Middle frontal gyrus (tissue), 1 donor: Measurements from ENCODE around the gene RAB33A.

Source experiments
- DNase-seq: peaks from one replicate; pipeline ENCODE4 v3.0.0-alpha.2; 2015; ENCODE audit warnings: low spot score; ENCODE audit errors: extremely low spot score

RAB33A gene

DNA sequence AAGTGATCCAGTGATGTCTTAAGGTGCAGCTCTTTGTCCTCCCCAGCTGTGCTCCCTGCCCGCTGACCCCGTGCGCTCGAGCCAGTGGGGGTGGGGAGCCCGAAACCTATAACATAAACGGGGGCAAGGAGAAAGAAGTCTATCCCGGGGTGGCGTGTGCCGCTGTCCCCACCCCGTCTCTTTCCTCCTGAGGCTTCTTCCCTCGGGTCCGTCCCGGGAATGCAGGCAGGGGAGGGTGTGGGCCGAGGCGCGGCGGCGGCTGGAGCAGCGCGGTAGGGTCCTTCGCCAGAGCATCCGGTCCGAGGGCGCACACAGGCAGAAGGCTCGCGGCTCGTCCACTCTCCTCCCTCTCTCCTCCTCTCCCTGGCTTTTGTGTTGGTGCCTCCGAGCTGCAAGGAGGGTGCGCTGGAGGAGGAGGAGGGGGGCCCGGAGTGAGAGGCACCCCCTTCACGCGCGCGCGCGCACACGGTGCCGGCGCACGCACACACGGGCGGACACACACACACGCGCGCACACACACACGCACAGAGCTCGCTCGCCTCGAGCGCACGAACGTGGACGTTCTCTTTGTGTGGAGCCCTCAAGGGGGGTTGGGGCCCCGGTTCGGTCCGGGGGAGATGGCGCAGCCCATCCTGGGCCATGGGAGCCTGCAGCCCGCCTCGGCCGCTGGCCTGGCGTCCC lies at the start of gene RAB33A:
Gene RAB33A, plus strand, starts transcription at position 517 of the 681 bp plus-strand sequence. Its CDS starts 101 bp downstream, at position 618.
- peak; percentile 42 for DNase-seq

DNA sequence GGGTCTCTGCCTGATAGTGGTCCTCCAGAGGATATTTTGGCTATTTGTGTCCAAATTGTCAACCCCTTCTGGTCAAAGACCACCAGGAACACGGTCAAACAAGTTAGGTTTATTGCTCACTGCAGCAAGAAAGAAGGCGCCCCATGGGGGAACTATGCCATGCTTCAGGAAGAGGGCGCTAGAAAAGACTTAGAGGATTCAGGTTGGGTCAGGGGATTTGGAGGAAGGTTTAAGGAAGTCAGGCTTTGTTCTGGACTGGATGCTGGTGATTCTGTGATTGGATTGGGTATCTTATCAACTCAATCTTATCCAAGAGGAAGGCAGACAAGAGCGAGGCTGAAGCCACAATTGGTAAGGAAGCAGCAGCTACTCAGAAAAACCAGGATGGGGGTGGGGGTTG lies 47.2 kb upstream of the RAB33A start:
- no peak for DNase-seq

GRCh38 chrX:130125091-130125874 lies 46.5 kb upstream of the RAB33A start:
- no peak for DNase-seq

GRCh38 chrX:130130990-130131389 lies 40.8 kb upstream of the RAB33A start:
- DNase-seq = no peak

DNA sequence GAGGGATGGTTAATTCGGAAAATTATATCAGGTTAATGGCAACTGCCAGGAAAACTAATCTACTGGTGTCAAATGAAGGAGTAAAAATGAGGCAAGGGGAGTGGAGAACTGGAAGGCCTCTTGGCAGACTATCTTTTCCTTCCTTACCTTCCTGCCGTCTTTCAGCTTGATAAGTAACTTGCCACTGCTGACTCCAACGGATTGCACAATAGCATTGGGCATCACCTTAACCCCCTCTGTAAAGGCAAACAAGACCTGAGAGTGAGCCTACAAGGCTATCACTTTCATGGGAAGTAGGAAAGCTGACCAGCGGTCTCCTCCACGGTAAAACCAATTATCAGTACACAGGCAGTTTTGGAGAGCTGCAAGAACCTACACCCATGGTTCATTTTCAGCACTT lies 35.3 kb upstream of the RAB33A start:
- DNase-seq = no peak

GRCh38 chrX:130136961-130137360 lies 34.8 kb upstream of the RAB33A start:
- no peak for DNase-seq

DNA sequence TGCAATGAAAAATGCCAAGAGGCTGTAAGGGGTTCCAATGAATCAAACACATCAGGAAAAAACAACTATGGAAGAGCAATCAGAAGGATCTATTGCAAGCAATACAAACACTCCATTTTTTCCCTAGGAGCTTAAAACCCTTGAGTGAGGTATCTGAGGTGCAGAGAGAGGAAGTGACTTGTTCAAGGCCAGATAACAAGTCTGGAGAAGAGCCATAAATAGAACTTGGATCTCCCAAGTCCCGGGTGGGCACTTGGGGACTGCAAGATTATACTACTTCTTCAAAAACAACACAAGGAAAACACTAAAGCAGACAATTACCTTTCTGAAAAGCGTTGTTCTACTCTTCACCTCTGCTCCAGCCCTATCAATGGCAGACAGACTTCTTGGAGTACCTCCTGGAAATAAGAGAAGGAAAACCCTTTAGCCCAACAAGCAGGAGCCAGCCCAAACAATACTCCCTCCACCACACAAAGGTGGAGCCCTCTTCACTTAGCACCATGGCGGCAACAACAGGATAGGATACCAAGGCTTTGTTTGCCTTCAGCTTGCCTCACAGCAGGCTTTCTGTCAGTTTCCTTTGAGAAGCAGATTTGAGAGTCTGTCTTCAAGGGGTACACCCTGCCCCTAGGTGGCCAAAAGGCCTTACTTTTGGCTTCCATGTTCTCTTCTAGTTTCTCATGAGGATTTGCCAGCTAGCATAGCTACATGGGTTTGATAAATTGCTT lies 32.1 kb upstream of the RAB33A start:
- no peak for DNase-seq

GRCh38 chrX:130144509-130144908 lies 27.3 kb upstream of the RAB33A start:
- no peak for DNase-seq

DNA sequence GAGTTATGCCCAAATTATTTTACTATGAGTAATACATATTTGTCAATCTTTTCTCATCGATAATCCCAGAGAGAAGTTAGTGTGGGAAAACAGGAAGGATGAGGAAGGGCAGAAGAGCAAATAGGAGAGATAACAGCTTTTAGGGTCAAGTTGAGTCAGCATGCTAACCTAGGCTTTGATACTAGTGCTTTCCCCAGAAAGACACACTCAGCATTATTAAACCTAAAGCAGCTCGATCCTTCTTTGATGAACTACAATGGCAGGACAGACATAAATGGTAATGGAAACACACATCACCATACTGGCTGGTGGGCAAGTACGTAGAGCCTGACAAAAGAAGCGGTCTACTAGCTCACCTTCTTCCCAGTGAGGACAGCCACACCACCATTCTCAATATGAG lies 26.6 kb upstream of the RAB33A start:
- DNase-seq = no peak

- DNase-seq = no peak
Measured at GRCh38 chrX:130147631-130148030, 24.1 kb upstream of the RAB33A start.

DNA sequence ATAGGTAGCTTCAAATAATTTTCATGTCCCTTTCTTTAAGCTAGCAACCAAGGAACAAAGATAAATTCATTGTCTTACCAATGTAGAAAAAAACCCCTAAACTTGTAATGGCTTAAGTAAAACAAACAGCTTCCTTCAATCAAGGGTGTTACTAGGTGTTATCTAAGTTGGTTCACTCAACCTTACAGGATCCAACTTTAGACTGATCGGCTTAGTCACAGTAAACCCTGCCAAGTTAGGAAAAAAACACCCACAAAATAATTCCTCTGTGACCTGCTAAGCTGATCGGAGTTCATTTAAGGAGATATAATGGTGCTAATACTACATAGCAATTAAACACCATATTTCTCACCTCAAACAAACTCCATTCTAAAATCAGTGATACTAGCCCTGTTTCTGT lies 16.2 kb upstream of the RAB33A start:
- no peak for DNase-seq

DNA sequence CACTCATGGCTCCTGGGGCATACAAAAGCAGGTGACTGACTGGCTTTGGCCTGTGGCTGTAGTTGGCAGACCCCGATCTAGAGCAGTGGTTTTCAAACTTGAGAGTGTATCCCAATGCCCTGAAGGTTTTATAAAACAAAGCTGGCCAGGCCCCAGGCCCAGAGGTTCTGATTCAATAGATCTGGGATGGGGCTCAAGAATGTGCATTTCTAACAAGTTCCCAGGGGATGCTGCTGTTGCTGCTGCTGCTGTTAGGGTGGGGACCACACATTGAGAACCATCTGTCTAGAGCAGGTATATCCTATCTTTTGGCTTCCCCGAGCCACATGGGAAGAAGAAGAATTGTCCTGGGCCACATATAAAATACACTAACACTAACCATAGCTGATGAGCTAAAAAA lies 13.5 kb upstream of the RAB33A start:
- no peak for DNase-seq

- no peak for DNase-seq
Measured at GRCh38 chrX:130159776-130160175, 12.0 kb upstream of the RAB33A start.

DNA sequence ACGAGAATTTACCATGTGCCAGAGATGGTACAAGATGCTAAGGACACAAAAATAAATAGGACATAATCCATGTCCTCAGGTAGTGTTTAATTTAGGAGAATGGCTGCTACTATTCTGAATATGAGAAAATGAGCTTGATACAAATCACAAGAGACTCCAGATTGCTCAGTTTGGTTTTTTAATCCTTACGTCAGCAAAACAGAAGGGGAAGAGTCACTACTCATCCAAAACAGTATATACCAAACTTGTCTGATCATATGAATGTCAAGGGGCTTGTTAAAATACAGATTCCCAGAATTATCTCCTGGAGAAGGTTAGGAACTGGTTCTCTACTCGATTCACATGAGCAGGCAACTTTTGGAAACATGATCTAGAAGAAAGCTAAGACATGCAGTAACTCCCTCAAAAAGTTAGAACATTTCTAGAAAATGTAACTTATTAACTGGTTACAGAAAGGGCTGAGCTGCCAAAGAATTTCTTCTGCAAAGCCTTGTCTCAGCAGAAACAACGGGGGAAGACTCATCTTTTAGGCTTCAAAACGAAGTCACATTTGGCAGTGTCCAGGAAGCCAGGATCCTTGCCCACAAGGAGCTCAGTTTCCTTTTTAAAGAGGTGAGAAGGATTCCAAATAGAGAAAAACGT lies 9.5 kb upstream of the RAB33A start:
- no peak for DNase-seq

DNA sequence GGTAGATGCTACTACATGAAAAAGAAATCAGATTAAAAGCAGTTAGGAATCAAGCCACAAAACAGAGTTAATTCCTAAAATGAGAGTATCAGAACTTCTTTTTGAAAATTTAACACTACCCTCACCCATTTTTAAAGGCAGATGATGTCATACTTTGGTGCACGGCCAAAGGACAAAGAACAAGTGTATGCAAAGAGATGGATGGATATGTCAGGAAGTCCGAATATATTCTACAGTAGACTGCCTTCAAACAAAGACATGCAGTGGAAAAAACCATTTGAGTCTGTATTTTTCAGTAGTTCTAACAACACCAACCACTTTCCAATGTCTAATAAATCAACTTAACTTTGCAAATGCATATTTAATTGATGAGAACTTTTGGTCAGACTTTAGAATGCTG lies 8.4 kb upstream of the RAB33A start:
- DNase-seq = no peak

DNA sequence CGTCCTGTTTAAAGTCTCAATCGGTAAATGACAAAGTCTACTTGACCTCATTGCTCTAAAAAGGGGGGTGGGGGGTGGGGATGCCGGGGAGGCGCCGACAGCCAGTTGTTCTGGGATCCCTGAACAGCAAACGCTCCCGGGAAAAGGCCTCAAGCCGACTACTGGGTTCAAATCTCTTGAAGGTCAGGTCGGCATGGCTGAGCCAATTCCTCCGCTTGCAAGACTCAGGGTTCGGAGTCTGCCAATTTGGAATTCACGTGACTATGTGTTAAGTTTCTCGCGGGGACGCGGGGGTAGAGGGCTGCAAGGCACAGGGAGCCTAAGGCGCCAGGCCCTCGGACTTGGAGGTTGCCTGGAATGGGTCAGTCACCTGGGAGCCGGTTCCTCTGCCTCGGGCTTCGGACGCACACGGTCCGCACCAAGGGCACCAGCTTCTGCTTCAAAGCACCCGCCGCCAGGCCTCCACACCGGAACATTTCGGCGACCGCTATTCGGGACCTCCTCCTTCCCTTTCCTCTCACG lies 6.5 kb upstream of the RAB33A start:
- DNase-seq = no peak

DNA sequence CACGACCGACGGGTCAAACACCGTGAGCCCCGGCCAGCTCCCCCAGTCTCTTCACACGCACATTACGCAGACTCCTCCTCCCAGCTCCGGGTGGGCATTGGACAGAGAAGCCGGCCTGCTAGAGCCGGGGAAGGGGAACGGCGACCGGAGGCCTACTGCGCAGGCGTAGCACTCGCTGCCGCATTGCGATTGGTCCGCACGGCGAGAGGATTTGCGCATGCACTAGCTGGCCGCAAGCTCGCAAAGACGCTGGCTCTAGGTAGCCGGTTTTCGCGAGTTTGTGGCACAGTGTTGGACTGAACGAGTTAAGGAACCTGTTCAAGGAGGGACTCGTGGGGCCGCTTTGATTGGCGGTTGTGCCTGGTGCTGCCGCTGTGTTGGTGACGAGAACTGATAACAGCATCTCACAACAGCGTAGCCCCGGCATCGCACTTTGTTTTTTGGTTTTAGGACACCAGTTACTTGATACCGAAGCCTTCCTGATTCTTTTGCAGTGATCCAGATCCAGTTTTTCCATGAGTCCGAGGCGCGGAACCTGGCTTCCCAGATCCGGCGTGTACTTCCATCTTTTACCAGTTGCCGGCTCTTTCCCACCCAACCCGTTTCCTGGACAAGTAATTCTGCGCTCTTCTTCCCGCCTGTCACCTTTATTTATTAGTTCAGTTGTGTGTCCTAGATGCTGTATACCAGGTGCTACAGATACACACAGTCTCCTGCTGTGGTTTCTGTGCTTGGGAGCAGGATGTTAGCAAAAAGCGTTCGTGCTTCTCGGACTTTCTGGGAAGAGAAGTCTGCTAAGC lies 5.9 kb upstream of the RAB33A start, which contains the start of gene AIFM1:
Gene AIFM1, minus strand, starts transcription at position 139 of the 800 bp plus-strand sequence. CDS start 185 bp downstream, outside the sequence.
- DNase-seq = peak; percentile 85

- DNase-seq = no peak
Measured at GRCh38 chrX:130166503-130166777, 5.3 kb upstream of the RAB33A start.

DNA sequence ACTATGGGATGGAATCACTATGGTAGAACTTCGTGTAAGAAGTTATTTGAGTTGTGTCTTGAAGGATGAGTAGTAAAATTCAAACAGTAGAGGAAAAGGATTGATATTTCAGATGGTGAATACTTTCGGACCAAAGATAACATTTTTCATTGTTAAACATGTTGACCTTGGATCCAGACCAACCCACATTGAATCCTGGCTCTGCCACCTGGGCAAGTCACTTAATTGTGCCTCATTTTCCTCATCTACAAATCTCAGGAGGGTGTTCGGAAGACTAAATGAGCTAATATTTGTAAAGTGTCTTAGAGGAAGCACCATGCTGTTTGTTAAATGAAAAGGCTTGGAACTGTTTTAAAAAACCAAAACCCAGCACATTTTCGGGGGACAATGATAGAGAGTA lies 4.7 kb upstream of the RAB33A start:
- DNase-seq = no peak

DNA sequence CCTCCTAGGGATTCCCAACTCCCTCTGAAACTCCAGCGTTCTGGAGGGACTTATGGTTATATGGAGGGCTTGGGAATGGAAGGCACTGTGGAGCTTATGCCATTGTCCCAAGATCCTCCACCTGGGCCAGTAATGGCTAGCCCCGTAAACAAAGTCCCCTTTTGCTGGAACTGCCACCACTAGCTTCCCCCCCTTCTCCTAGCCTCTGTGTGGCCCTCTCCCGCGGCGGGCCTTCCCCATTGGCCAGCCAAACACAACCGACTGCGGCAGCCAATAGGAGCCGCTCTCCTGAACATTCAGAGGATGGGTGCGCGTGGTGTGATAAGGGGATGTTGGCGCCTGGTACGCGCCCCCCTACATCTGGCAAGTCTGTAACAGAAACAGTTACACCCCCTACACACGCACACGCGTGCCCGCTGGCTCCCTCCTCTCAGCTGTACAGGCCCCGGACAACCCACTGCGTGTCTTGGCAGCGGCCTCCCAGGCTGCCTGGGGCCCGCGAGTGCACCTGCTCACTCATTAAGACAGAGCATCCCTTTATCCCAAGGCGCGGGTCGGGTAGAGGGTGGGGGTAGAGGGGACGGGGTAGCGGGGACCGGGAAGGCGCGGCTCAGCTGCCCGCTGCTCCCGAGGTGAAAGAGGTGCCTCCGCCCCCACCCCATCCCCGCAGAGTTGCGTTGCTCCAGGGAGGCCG lies 863 bp upstream of the RAB33A start:
- peak; percentile 76 for DNase-seq
